ENCODE data around the gene GNA12.

GNA12 gene

DNA sequence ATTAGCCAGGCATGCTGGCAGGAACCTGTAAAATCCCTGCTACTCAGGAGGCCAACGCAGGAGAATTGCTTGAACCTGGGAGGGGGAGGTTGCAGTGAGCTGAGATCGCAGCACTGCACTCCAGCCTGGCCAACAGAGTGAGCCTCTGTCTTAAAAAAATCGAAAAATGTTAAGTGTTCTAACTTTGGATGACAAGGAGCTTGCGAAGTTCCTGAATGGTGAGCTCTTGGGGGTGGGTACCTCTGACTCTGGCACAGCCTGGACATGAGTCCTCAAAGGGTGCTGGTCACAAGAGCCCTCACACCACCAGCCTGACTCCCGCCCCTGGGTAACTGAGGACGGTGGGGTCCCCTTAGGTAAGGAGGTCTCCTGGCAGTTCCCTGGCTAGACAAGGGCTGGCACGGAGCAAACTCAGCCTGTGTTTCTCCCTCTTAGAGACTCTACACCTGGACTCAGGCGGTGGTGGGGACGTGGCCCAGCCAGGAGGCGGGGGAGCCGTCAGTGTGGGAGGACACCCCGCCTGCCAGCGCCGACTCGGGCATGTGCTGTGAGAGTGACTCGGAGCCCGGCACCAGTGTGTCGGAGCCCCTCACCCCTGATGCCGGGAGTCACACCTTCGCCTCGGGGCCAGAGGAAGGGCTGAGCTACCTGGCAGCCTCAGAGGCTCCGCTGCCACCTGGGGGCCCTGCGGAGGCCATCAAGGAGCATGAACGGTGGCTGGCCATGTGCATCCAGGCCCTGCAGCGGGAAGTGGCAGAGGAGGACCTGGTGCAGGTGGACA is 132.0 kb downstream of the GNA12 start:
- no peaks in the 10 kb centered on the region for H3K9me3 ChIP-seq (ENCODE audit: low read depth, low read length)
- H3K4me3 ChIP-seq, result no peak overlapping the region
- no peak for TF ChIP-seq POLR2AphosphoS5 (IDR thresholded peaks at IDR 0.05; ENCODE audit: borderline replicate concordance, low read depth, low read length)
- no peak for TF ChIP-seq FOXP2 (optimal IDR thresholded peaks at IDR 0.05; ENCODE audit: control extremely low read depth, extremely low read length, insufficient read depth)
- TF ChIP-seq EZH2 (IDR thresholded peaks at IDR 0.05), result no peak
- no peaks in the 10 kb centered on the region for H3K36me3 ChIP-seq (ENCODE audit: insufficient read depth, low read length)
- no peak overlapping the region for H3K9ac ChIP-seq (ENCODE audit: insufficient read length)
- no peak for DNase-seq (ENCODE audit: low read depth, low spot score)
- H3K27ac ChIP-seq, result no peak overlapping the region

DNA sequence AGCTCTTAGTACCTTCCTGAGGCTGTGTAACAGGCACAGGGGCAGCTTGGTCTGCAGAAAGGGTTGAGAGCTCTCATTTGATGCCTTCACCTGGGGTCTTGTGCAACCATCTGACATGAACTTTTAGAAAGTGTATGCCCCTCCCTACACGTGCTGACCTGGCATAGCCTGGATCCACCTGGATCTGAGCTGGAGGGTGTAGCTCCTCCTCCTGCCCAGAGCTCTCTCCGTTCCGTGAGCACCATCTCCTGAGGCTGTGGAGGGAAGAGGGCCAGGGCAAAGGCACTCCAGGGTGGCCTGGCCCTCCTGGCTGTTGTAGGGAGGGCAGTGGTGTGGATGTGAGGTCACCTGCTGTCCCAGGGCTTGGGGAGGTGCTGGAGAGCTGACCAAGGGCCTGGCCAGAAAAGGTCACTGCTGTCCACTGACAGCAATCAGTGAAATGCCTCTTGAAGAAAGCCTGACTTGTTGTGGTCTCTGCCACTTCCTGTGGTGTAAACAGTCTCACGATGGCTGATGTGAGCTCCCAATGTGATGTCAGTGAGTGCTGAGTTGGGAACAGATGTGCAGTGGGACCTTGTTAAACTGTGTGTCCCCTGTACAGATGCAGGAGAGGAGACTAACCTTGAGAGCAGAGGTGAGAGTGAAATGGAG is 133.1 kb downstream of the GNA12 start:
- Histone ChIP-seq H3K27ac (no peak overlapping the region), H3K4me3 (no peak overlapping the region), H3K9me3 (ENCODE audit: low read depth, low read length) (no peaks in the 10 kb centered on the region), H3K36me3 (ENCODE audit: insufficient read depth, low read length) (no peaks in the 10 kb centered on the region), H3K9ac (ENCODE audit: insufficient read length) (no peak overlapping the region)
- no peak for TF ChIP-seq EZH2 (IDR thresholded peaks at IDR 0.05)
- TF ChIP-seq POLR2AphosphoS5 (IDR thresholded peaks at IDR 0.05; ENCODE audit: borderline replicate concordance, low read depth, low read length), result no peak
- no peak for TF ChIP-seq FOXP2 (optimal IDR thresholded peaks at IDR 0.05; ENCODE audit: control extremely low read depth, extremely low read length, insufficient read depth)
- no peak for DNase-seq (ENCODE audit: low read depth, low spot score)

DNA sequence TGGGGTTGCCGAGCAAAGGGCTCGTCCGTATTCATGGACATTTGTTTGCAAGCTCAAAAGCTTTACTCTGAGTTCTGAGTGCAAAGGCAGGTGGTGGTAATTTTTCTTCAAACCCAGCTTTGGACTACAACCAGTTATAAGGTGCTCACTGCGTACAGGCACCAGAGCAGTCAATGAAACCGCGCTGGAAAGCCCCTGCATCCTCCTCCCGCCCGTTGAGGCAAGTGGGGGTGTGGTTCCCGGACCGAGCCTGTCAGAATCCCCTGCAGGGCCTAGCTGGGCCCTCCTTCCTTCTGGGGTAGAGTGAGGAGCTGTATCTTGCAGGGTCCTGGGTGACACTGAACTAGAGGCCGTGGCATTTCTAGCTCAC is 133.8 kb downstream of the GNA12 start:
- TF ChIP-seq EZH2 (IDR thresholded peaks at IDR 0.05), result no peak
- TF ChIP-seq FOXP2 (optimal IDR thresholded peaks at IDR 0.05; ENCODE audit: control extremely low read depth, extremely low read length, insufficient read depth), result no peak
- TF ChIP-seq POLR2AphosphoS5 (IDR thresholded peaks at IDR 0.05; ENCODE audit: borderline replicate concordance, low read depth, low read length), result no peak
- Histone ChIP-seq H3K9ac (ENCODE audit: insufficient read length) (no peak overlapping the region), H3K4me3 (no peak overlapping the region), H3K9me3 (ENCODE audit: low read depth, low read length) (no peaks in the 10 kb centered on the region), H3K36me3 (ENCODE audit: insufficient read depth, low read length) (no peaks in the 10 kb centered on the region), H3K27ac (no peak overlapping the region)
- no peak for DNase-seq (ENCODE audit: low read depth, low spot score)

DNA sequence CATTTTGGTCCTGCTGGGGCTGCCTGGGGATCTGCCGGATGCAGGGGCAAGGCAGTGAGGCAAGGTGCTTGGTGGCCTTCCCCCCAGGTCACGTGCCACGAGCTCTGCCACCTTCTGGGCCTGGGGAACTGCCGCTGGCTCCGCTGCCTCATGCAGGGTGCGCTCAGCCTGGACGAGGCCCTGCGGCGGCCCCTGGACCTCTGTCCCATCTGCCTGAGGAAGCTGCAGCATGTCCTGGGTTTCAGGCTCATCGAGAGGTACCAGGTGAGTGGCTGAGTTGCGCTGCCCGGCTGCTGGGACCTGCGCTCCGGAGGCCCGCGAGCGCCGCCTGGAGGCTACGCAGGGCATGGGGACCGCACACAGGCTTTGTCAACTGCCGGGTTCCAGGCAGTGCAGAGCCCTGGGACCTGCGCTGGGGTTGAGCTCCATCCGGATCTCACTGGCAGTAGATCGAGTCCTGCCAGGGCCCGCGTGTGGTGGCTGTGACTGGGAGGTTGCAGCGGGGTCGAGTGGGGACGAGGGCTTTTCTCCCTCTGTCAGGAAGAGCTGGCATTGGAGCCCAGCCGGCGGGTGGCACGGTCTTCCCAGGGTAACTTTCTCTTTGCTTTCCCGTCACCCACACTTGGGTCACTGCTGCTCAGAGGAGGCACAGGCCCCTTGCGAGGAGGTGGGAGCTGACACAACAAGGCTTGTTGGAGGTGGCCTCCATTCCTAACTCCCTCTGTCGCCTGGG is 134.4 kb downstream of the GNA12 start:
- Histone ChIP-seq H3K9me3 (ENCODE audit: low read depth, low read length) (no peaks in the 10 kb centered on the region), H3K27ac (no peak overlapping the region), H3K9ac (ENCODE audit: insufficient read length) (no peak overlapping the region), H3K4me3 (no peak overlapping the region), H3K36me3 (ENCODE audit: insufficient read depth, low read length) (no peaks in the 10 kb centered on the region)
- TF ChIP-seq EZH2 (IDR thresholded peaks at IDR 0.05) (no peak), FOXP2 (optimal IDR thresholded peaks at IDR 0.05; ENCODE audit: control extremely low read depth, extremely low read length, insufficient read depth) (no peak), POLR2AphosphoS5 (IDR thresholded peaks at IDR 0.05; ENCODE audit: borderline replicate concordance, low read depth, low read length) (no peak)
- DNase-seq (ENCODE audit: low read depth, low spot score), result no peak

DNA sequence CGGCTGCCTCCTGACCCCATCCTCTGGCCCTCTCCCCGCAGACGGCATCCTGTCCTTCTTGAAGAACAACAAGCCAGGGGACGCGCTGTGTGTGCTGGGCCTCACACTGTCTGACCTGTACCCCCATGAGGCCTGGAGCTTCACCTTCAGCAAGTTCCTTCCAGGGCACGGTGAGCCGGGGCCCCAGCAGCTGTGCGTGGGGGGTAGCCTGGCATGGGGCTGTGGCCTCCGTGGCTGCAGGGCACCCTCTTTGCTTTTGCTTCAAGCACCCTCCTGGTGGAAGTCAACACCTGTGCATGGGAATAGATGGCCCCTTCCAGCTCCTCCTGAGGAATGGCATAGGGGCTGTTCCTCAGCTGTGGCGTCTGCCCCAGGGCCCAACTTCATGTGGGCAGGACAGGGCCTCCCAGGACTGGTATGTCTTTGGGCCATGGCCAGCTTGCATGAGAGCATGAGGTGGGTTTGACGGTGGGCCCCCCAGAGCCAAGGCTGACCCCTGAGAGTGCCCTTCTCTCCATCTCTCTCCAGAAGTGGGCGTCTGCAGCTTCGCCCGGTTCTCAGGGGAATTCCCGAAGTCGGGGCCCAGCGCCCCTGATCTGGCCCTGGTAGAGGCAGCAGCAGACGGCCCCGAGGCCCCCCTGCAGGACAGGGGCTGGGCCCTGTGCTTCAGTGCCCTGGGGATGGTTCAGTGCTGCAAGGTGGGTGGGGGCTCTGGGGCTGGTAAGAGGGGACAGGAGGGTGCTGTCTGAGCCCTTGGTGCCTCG is 135.4 kb downstream of the GNA12 start:
- DNase-seq (ENCODE audit: low read depth, low spot score), result no peak
- Histone ChIP-seq H3K36me3 (ENCODE audit: insufficient read depth, low read length) (no peaks in the 10 kb centered on the region), H3K9me3 (ENCODE audit: low read depth, low read length) (no peaks in the 10 kb centered on the region), H3K9ac (ENCODE audit: insufficient read length) (no peak overlapping the region), H3K27ac (no peak overlapping the region), H3K4me3 (no peak overlapping the region)
- TF ChIP-seq EZH2 (IDR thresholded peaks at IDR 0.05), result no peak
- TF ChIP-seq POLR2AphosphoS5 (IDR thresholded peaks at IDR 0.05; ENCODE audit: borderline replicate concordance, low read depth, low read length), result no peak
- TF ChIP-seq FOXP2 (optimal IDR thresholded peaks at IDR 0.05; ENCODE audit: control extremely low read depth, extremely low read length, insufficient read depth), result no peak

DNA sequence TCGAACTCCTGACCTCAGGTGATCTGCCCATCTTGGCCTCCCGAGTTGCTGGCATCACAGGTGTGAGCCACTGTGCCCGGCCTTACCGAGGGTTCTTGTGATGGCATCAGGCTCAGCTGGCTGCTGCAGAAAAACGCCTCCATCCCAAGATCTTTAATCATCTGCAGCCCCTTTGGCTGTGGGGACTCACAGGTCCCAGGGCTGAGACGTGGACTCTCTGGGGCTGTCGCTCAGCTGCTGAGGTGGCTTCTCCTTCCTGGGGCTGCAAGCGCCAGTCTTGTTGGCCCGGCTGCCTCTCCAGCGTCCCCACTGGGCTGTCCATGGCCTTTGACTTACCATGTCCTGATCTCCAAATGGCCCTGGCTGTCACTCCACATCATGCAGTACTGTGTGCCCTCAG is 136.1 kb downstream of the GNA12 start:
- Histone ChIP-seq H3K9ac (ENCODE audit: insufficient read length) (no peak overlapping the region), H3K4me3 (no peak overlapping the region), H3K9me3 (ENCODE audit: low read depth, low read length) (no peaks in the 10 kb centered on the region), H3K27ac (no peak overlapping the region), H3K36me3 (ENCODE audit: insufficient read depth, low read length) (no peaks in the 10 kb centered on the region)
- TF ChIP-seq EZH2 (IDR thresholded peaks at IDR 0.05), result no peak
- no peak for TF ChIP-seq POLR2AphosphoS5 (IDR thresholded peaks at IDR 0.05; ENCODE audit: borderline replicate concordance, low read depth, low read length)
- no peak for TF ChIP-seq FOXP2 (optimal IDR thresholded peaks at IDR 0.05; ENCODE audit: control extremely low read depth, extremely low read length, insufficient read depth)
- no peak for DNase-seq (ENCODE audit: low read depth, low spot score)

DNA sequence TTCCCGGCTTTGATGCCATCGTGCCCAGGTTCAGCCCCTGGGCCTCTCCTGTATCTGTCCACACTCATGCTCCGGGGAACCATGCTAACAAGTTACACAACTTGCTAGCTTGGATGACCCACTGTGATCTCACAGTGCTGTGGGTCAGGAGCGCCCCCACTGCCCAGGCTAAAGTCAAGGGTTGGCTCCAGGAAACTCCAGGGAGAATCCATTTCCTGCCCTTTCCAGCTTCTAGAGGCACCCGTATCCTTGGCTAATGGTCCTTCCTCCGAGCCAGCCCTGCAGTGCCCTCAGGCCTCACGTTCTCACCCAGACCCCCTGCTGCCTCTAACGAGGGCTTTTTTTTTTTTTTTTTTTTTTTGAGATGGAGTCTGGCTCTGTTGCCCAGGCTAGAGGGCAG is 136.6 kb downstream of the GNA12 start:
- no peaks in the 10 kb centered on the region for H3K36me3 ChIP-seq (ENCODE audit: insufficient read depth, low read length)
- H3K27ac ChIP-seq, result no peak overlapping the region
- no peak for TF ChIP-seq POLR2AphosphoS5 (IDR thresholded peaks at IDR 0.05; ENCODE audit: borderline replicate concordance, low read depth, low read length)
- no peak for TF ChIP-seq FOXP2 (optimal IDR thresholded peaks at IDR 0.05; ENCODE audit: control extremely low read depth, extremely low read length, insufficient read depth)
- TF ChIP-seq EZH2 (IDR thresholded peaks at IDR 0.05), result no peak

More for the DNA sequence above, 136.6 kb downstream of the GNA12 start:
- Histone ChIP-seq H3K9ac (ENCODE audit: insufficient read length) (no peak overlapping the region), H3K4me3 (no peak overlapping the region), H3K9me3 (ENCODE audit: low read depth, low read length) (no peaks in the 10 kb centered on the region)
- no peak for DNase-seq (ENCODE audit: low read depth, low spot score)

All from SK-N-MC (cell line).